Measurements from ENCODE around the gene PKM.

DNA sequence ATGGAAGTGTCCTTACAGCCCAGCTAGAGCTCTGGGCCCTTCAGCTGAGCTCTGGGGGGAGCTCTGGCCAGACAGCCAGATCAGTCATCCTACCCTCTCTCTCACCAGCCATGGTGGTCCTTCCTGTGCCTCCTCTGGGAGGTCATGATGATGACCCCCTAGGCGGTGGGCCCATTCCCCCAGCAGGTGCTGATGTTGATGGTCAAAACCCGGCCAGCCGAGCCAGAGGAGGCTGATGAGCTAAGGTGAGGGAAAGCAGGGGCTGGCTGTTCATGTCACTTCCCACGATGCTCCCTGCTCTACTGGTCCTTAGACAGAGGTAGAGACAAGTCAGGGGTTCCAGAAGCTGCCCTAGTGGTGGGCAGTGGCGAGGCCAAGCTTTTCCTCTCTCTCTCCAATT, 68.4 kb downstream of the PKM start:
- TF ChIP-seq CTCF (conservative IDR thresholded peaks at IDR 0.05) (no peak), EZH2 (IDR thresholded peaks at IDR 0.05; ENCODE audit: low read depth) (no peak)
